ENCODE results near the gene NLRP4.

Gene NLRP4

DNA sequence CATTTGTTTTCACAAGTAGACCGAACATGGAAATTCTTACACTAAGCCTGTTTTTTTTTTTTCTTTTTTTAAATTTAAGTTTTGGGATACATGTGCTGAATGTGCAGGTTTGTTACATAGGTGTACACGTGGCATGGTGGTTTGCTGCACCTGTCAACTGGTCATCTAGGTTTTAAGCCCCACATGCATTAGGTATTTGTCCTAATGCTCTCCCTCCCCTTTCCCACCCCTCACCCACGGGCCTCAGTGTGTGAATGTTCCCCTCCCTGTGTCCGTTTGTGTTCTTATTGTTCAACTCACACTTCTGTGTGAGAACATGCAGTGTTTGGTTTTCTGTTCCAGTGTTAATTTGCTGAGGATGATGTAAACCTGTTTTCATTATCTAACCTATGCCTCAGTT, 2.6 kb downstream of the NLRP4 start:
- DNase-seq (ENCODE audit: insufficient read length, low spot score) (no peak), FAIRE-seq (no peak)
- TF ChIP-seq, protein P1, sequence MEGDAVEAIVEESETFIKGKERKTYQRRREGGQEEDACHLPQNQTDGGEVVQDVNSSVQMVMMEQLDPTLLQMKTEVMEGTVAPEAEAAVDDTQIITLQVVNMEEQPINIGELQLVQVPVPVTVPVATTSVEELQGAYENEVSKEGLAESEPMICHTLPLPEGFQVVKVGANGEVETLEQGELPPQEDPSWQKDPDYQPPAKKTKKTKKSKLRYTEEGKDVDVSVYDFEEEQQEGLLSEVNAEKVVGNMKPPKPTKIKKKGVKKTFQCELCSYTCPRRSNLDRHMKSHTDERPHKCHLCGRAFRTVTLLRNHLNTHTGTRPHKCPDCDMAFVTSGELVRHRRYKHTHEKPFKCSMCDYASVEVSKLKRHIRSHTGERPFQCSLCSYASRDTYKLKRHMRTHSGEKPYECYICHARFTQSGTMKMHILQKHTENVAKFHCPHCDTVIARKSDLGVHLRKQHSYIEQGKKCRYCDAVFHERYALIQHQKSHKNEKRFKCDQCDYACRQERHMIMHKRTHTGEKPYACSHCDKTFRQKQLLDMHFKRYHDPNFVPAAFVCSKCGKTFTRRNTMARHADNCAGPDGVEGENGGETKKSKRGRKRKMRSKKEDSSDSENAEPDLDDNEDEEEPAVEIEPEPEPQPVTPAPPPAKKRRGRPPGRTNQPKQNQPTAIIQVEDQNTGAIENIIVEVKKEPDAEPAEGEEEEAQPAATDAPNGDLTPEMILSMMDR (IDR thresholded peaks at IDR 0.05; ENCODE audit: insufficient read depth, missing control alignments), result no peak

DNA sequence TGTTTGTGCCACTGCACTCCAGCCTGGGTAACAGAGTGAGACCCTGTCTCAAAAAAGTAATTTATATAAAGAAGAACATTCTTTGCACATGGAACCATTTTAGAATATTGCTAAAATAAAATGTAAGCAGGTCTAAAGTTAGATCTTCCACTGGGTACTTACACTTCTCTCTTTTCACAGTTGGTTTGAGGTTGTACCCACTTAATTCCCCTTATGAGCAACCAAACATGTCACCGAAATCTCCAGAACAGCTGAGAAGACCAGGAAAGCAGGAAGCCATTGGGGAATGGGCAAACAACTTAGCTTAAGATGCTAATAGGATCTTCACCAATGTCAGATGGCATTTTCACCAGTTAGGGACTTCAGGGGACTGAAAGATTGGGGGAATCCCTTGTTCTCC, 18.8 kb downstream of the NLRP4 start:
- no peak for FAIRE-seq
- TF ChIP-seq, protein P1 (IDR thresholded peaks at IDR 0.05; ENCODE audit: insufficient read depth, missing control alignments), result no peak
- no peak for DNase-seq (ENCODE audit: insufficient read length, low spot score)

DNA sequence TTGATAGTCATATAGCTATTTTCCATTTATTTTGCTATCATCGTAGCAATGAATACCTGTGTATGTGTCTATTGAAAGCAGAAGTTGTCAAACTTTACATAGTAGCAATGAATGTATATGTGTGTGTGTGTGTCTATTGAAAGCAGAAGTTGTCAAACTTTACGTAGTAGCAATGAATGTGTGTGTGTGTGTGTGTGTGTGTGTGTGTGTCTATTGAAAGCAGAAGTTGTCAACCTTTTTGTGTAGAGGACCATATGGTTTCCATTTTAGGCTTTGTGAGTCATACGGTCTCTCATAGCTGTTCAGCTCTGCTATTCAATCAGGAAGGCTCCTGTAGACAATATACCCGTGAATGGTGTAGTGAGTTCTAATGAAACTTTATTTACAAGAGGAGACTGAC, 20.8 kb downstream of the NLRP4 start:
- TF ChIP-seq, protein P1 (IDR thresholded peaks at IDR 0.05; ENCODE audit: insufficient read depth, missing control alignments), result no peak
- DNase-seq (ENCODE audit: insufficient read length, low spot score) (no peak), FAIRE-seq (no peak)

DNA sequence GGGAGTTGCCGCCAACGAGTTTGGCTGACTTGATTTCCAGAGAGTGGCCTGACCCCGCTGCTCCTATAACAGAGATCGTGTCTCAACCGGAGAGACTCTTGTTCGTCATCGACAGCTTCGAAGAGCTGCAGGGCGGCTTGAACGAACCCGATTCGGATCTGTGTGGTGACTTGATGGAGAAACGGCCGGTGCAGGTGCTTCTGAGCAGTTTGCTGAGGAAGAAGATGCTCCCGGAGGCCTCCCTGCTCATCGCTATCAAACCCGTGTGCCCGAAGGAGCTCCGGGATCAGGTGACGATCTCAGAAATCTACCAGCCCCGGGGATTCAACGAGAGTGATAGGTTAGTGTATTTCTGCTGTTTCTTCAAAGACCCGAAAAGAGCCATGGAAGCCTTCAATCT, 21.6 kb downstream of the NLRP4 start:
- FAIRE-seq, result no peak
- no peak for DNase-seq (ENCODE audit: insufficient read length, low spot score)
- TF ChIP-seq, protein P1 (IDR thresholded peaks at IDR 0.05; ENCODE audit: insufficient read depth, missing control alignments), result no peak

DNA sequence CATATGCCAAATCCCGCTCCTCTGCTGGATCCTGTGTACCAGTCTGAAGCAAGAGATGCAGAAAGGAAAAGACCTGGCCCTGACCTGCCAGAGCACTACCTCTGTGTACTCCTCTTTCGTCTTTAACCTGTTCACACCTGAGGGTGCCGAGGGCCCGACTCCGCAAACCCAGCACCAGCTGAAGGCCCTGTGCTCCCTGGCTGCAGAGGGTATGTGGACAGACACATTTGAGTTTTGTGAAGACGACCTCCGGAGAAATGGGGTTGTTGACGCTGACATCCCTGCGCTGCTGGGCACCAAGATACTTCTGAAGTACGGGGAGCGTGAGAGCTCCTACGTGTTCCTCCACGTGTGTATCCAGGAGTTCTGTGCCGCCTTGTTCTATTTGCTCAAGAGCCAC, 22.1 kb downstream of the NLRP4 start:
- TF ChIP-seq, protein P1 (IDR thresholded peaks at IDR 0.05; ENCODE audit: insufficient read depth, missing control alignments), result no peak
- DNase-seq (ENCODE audit: insufficient read length, low spot score) (no peak), FAIRE-seq (no peak)

DNA sequence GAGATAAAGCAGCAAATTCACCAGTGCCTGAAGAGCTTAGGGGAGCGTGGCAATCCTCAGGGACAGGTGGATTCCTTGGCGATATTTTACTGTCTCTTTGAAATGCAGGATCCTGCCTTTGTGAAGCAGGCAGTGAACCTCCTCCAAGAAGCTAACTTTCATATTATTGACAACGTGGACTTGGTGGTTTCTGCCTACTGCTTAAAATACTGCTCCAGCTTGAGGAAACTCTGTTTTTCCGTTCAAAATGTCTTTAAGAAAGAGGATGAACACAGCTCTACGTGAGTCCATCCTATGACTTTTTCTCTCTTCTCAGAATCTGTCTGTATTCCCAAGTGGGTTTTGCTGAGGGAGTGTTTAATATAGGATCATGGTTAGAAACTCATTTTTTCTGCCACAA, 22.6 kb downstream of the NLRP4 start:
- TF ChIP-seq, protein P1 (IDR thresholded peaks at IDR 0.05; ENCODE audit: insufficient read depth, missing control alignments), result no peak
- DNase-seq (ENCODE audit: insufficient read length, low spot score) (no peak), FAIRE-seq (no peak)

DNA sequence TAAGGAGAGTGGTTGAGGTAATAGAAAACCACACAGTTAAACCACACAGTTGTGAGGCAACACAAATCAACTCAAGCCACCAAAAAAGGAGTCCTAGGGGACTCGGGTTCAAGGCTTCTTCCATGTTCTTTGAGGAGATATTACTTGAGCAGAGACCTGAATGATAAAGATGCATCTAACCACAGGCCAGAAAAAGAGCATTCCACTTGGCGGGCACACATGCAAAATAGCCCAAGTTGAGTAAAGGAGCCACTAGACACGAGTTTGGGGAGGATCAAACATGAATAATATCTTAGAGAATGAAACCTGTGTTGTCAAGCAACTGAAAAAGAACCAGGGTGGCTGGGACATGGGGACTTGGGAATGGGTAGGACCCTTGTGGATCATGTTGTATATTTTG, 30.2 kb downstream of the NLRP4 start:
- no peak for FAIRE-seq
- TF ChIP-seq, protein P1 (IDR thresholded peaks at IDR 0.05; ENCODE audit: insufficient read depth, missing control alignments), result no peak
- DNase-seq (ENCODE audit: insufficient read length, low spot score), result no peak
